NB4 (cell line): ENCODE measurements around the gene APOL3.

Source experiments
- POLR2A ChIP-seq: IDR thresholded peaks from 2 replicates; pipeline ENCODE4 v1.6.1; 2011; ENCODE audit warnings: mild to moderate bottlenecking; ENCODE audit not compliant: insufficient read length; ENCODE audit errors: extremely low read depth
- TF ChIP-seq, protein P1 (sequence below): IDR thresholded peaks from one replicate; pipeline ENCODE4 v1.5.1; 2012; ENCODE audit warnings: low read depth, low read length

DNA sequence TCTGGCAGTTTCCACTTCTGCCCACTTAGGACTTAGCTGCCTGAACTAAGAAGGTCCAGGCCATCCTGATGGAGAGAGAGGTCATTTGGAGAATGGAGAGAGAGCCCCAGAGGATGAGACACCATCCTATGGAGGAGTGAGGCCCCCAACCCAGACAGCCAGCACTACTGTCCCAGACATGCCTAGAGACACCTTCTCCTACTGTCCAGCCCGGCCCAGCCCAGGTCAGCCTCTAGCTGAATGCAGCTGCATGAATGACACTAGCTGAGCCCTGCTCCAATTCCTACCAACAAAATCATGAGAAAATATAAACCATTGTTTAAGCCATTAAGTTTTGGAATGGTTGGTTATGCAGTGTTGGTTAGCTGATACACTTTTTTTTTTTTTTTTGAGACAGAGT, 47.4 kb downstream of the APOL3 start:
- TF ChIP-seq, protein P1, sequence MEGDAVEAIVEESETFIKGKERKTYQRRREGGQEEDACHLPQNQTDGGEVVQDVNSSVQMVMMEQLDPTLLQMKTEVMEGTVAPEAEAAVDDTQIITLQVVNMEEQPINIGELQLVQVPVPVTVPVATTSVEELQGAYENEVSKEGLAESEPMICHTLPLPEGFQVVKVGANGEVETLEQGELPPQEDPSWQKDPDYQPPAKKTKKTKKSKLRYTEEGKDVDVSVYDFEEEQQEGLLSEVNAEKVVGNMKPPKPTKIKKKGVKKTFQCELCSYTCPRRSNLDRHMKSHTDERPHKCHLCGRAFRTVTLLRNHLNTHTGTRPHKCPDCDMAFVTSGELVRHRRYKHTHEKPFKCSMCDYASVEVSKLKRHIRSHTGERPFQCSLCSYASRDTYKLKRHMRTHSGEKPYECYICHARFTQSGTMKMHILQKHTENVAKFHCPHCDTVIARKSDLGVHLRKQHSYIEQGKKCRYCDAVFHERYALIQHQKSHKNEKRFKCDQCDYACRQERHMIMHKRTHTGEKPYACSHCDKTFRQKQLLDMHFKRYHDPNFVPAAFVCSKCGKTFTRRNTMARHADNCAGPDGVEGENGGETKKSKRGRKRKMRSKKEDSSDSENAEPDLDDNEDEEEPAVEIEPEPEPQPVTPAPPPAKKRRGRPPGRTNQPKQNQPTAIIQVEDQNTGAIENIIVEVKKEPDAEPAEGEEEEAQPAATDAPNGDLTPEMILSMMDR, result no peak
- TF ChIP-seq POLR2A, result no peak
